Osteoblast (primary cell): Measurements from ENCODE around the gene ADAM19. TPM values are rescaled to one million over a fixed set of nuclear protein-coding genes. Genes with fewer than 3 reads are reported as not detected.

Source experiments
- DNase-seq: peaks from one replicate; pipeline ENCODE4 v3.0.0; 2011; ENCODE audit warnings: low spot score, mixed read lengths; ENCODE audit not compliant: insufficient read length; ENCODE audit errors: missing footprints
- H2AFZ ChIP-seq: 2 replicates; pipeline ENCODE4 v1.6.0; 2011; ENCODE audit warnings: mild to moderate bottlenecking, low read length
- H3K27ac ChIP-seq: 2 replicates; pipeline ENCODE4 v1.5.1; 2011; ENCODE audit warnings: mild to moderate bottlenecking, low read depth, low read length, moderate library complexity
- H3K27me3 ChIP-seq: 2 replicates; pipeline ENCODE4 v1.6.0; 2012; ENCODE audit warnings: mild to moderate bottlenecking, control low read depth, inconsistent platforms, low read length, moderate library complexity; ENCODE audit not compliant: insufficient read depth
- H3K36me3 ChIP-seq: 2 replicates; pipeline ENCODE4 v1.5.1; 2011; ENCODE audit warnings: mild to moderate bottlenecking, low read length, control low read depth, moderate library complexity; ENCODE audit not compliant: insufficient read depth
- H3K4me1 ChIP-seq: 2 replicates; pipeline ENCODE4 v1.5.1; 2011; ENCODE audit warnings: mild to moderate bottlenecking, low read length, control low read depth, moderate library complexity; ENCODE audit not compliant: insufficient read depth
- H3K4me2 ChIP-seq: 2 replicates; pipeline ENCODE4 v1.6.0; 2011; ENCODE audit warnings: mild to moderate bottlenecking, low read length; ENCODE audit not compliant: insufficient read depth
- H3K4me3 ChIP-seq: fragments of 200-600 bp; sonication (generic); 3 replicates; pipeline ENCODE4 v1.5.1; 2012; ENCODE audit warnings: mild to moderate bottlenecking, low read length, inconsistent platforms; ENCODE audit not compliant: insufficient read depth
- H3K79me2 ChIP-seq: 2 replicates; pipeline ENCODE4 v1.6.0; 2012; ENCODE audit warnings: mild to moderate bottlenecking, low read length, control low read depth, inconsistent platforms; ENCODE audit not compliant: insufficient read depth
- H3K9me3 ChIP-seq: 2 replicates; pipeline ENCODE4 v1.5.1; 2011; ENCODE audit warnings: low read depth, low read length, control low read depth
- H4K20me1 ChIP-seq: 2 replicates; pipeline ENCODE4 v1.6.0; 2012; ENCODE audit warnings: mild to moderate bottlenecking, low read length, control low read depth; ENCODE audit not compliant: insufficient read depth
- total RNA-seq: library from RNA; depleted of rRNA; stranded (reverse); fragments of >200 nt; gene quantifications from 2 replicates; pipeline ENCODE4 v1.2.3, GENCODE V29; 2012
- TF ChIP-seq, protein P1 (sequence below): IDR thresholded peaks from 2 replicates; pipeline ENCODE4 v1.5.1; 2011; ENCODE audit warnings: mild to moderate bottlenecking, low read depth, low read length, moderate library complexity; ENCODE audit errors: extremely low read depth

Gene ADAM19
- total RNA-seq, 1 donor, result 14.5 TPM

DNA sequence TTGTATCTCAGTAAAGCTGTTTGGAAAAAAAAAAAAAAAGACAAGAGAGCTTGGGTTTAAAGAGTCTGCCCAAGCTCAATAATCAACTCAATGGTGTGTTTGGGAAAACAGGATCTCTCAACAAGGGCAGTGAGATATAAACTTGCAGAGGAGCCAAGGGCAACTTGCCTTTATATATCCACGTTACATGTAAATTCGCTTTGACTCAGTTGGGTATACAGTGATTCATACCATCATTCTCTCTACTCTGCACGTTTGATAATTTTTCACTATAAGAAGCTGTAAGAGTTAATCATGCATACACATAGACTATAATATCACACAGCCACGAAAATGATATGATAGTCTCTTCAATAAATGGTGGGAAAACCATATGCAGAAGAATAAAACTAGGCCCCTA lies 24.9 kb downstream of the ADAM19 start:
- TF ChIP-seq, protein P1, sequence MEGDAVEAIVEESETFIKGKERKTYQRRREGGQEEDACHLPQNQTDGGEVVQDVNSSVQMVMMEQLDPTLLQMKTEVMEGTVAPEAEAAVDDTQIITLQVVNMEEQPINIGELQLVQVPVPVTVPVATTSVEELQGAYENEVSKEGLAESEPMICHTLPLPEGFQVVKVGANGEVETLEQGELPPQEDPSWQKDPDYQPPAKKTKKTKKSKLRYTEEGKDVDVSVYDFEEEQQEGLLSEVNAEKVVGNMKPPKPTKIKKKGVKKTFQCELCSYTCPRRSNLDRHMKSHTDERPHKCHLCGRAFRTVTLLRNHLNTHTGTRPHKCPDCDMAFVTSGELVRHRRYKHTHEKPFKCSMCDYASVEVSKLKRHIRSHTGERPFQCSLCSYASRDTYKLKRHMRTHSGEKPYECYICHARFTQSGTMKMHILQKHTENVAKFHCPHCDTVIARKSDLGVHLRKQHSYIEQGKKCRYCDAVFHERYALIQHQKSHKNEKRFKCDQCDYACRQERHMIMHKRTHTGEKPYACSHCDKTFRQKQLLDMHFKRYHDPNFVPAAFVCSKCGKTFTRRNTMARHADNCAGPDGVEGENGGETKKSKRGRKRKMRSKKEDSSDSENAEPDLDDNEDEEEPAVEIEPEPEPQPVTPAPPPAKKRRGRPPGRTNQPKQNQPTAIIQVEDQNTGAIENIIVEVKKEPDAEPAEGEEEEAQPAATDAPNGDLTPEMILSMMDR, result no peak
- no peaks in the 10 kb centered on the region for H3K36me3 ChIP-seq
- no peak overlapping the region for H2AFZ ChIP-seq
- DNase-seq, result no peak
- no peak overlapping the region for H3K4me2 ChIP-seq
- no peak overlapping the region for H3K4me3 ChIP-seq
- H4K20me1 ChIP-seq, result no peaks in the 10 kb centered on the region
- peaks cover 42% of the 10 kb centered on the region for H3K79me2 ChIP-seq
- no peaks in the 10 kb centered on the region for H3K9me3 ChIP-seq
- peak overlapping the region; percentile 95 for H3K27ac ChIP-seq
- peaks cover 57% of the 10 kb centered on the region for H3K4me1 ChIP-seq
- H3K27me3 ChIP-seq, result no peaks in the 10 kb centered on the region

DNA sequence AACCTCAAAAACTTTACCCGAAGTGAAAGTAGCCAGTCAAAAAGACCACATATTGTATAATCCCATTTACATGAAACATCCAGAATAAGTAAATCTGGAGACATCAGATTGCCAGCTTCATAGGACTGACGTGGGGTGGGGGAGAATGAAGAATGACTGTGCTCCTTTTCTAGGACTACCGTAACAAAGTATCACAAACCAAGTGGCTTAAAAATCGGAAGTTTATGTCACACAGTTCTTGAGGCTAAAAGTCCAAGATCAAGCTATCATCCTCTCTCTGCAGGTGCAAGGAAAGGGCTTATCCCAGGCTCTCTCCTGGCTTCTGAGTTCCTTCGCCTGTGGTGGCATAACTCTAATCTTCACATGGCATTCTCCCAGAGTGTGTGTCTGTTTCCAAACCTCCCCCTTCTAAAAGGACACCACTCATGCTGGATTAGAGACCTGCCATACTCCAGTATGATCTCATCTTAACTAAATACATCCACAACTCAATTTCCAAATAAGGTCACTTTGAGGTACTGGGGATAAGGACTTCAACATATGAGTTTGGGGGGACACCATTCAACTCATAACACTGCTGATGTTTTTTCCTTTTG lies 25.5 kb downstream of the ADAM19 start:
- H3K36me3 ChIP-seq, result no peaks in the 10 kb centered on the region
- H3K27me3 ChIP-seq, result no peaks in the 10 kb centered on the region
- H3K4me1 ChIP-seq, result peaks cover 56% of the 10 kb centered on the region
- H3K79me2 ChIP-seq, result peaks cover 42% of the 10 kb centered on the region
- H3K9me3 ChIP-seq, result no peaks in the 10 kb centered on the region
- H3K4me3 ChIP-seq, result no peak overlapping the region
- peak overlapping the region; percentile 86 for H3K4me2 ChIP-seq
- DNase-seq, result no peak
- H4K20me1 ChIP-seq, result no peaks in the 10 kb centered on the region
- H3K27ac ChIP-seq, result peak overlapping the region; percentile 95
- H2AFZ ChIP-seq, result no peak overlapping the region
- TF ChIP-seq, protein P1, result no peak

DNA sequence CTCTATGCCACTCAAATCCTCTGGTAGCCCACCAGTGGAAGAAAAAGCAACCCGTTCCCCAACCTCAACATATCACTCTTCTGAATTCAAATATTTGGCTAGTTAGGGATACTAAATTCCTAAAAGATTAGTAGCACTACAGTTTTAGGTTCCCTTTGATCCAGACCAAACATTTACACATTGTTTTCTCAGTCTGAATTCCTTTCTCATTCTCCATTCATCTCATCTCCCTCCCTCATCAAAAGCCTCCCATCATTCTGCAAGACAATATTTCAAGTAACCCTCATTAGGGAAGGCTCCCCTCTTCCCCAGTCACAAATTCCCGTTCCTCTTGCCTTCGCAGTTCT lies 26.3 kb downstream of the ADAM19 start:
- H3K4me3 ChIP-seq, result peak overlapping the region; percentile 57

DNA sequence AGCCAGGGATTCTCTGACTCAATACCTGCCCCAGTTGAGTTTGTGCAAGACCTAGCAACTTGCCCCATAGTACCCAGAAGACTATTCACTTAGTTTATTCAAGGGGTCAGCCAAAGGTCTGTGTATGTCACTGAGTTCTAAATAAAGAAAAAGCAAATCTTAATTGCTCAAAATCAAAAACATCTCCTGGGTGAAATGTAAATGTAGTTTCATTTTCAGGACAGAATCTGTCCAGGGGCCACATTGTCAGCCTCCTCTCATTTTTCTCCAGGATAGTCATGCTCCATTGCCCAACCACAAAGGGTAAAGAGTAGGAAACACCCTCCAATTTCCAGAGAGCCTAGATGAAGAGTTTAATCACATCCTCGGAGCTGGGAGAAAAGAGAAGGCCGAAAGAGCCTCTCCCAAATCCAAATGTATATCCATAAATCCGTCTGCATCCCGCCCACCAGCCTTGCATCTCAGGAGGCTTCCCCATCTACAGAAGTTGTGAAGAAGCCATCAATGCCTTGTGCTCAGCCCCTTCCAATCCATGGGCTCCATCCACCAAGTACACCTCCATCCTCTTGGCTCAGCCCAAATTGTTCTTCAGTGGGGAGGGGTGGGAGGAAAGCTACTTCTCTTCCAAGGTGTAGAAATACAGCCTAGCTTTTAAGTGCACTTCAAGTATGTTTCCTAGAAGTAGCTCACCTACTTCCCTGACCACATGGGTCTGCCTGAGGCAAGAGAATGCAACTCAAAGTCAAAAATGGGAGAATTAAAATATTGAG lies 26.9 kb downstream of the ADAM19 start:
- peak overlapping the region; percentile 57 for H3K4me3 ChIP-seq
- TF ChIP-seq, protein P1, result no peak
- H4K20me1 ChIP-seq, result no peaks in the 10 kb centered on the region
- peaks cover 45% of the 10 kb centered on the region for H3K79me2 ChIP-seq
- peak; percentile 80 for DNase-seq
- H3K27ac ChIP-seq, result peak overlapping the region; percentile 95
- no peak overlapping the region for H2AFZ ChIP-seq
- peak overlapping the region; percentile 86 for H3K4me2 ChIP-seq
- no peaks in the 10 kb centered on the region for H3K27me3 ChIP-seq
- no peaks in the 10 kb centered on the region for H3K36me3 ChIP-seq
- H3K9me3 ChIP-seq, result no peaks in the 10 kb centered on the region
- peaks cover 46% of the 10 kb centered on the region for H3K4me1 ChIP-seq

More for the DNA sequence above, 26.3 kb downstream of the ADAM19 start:
- H3K4me1 ChIP-seq, result peaks cover 48% of the 10 kb centered on the region
- no peak for DNase-seq
- H3K4me2 ChIP-seq, result peak overlapping the region; percentile 86
- H4K20me1 ChIP-seq, result no peaks in the 10 kb centered on the region
- H3K9me3 ChIP-seq, result no peaks in the 10 kb centered on the region
- peak overlapping the region; percentile 95 for H3K27ac ChIP-seq
- no peaks in the 10 kb centered on the region for H3K36me3 ChIP-seq
- H2AFZ ChIP-seq, result no peak overlapping the region
- H3K27me3 ChIP-seq, result no peaks in the 10 kb centered on the region
- peaks cover 42% of the 10 kb centered on the region for H3K79me2 ChIP-seq
- TF ChIP-seq, protein P1, result no peak
